CD14-positive monocyte (primary cell): Measurements from ENCODE around the gene LIPI. TPM values are rescaled to one million over a fixed set of nuclear protein-coding genes. Genes with fewer than 3 reads are reported as not detected.

Source experiments
- DNase-seq, 3 donors: peaks; one replicate each; pipeline ENCODE4 v3.0.0-alpha.2; 2011 to 2022
- H2AFZ ChIP-seq: 2 replicates; pipeline ENCODE4 v1.6.0; 2012; ENCODE audit warnings: mild to moderate bottlenecking, low read depth, low read length, inconsistent platforms; ENCODE audit not compliant: insufficient read depth, poor library complexity, severe bottlenecking
- H3K27ac ChIP-seq, 2 donors: 1 replicate in 1 of 2; 2 replicates in 1 of 2; pipeline ENCODE4 v1.5.1; 2012 to 2013; ENCODE audit warnings: low read length in 2 of 2, control low read depth in 1 of 2, inconsistent platforms in 1 of 2, low read depth in 1 of 2, mild to moderate bottlenecking in 1 of 2
- H3K27me3 ChIP-seq, 2 donors: one replicate each; pipeline versions ENCODE4 v1.6.0 to v1.6.1; 2011 to 2013; ENCODE audit warnings: low read length in 2 of 2; ENCODE audit not compliant: control insufficient read depth in 2 of 2, insufficient read depth in 2 of 2
- H3K36me3 ChIP-seq, 2 donors: replicated peaks in 1 of 2; 1 replicate in 1 of 2; 2 replicates in 1 of 2; pipeline versions ENCODE4 v1.5.1 to v1.6.1; 2012 to 2013; ENCODE audit warnings: low read length in 2 of 2, control low read depth in 1 of 2, inconsistent platforms in 1 of 2, mild to moderate bottlenecking in 1 of 2; ENCODE audit not compliant: insufficient read depth in 2 of 2, control insufficient read depth in 1 of 2
- H3K4me1 ChIP-seq, 2 donors: 1 replicate in 1 of 2; 2 replicates in 1 of 2; pipeline versions ENCODE4 v1.5.1 to v1.6.1; 2012 to 2013; ENCODE audit warnings: low read length in 2 of 2, control low read depth in 1 of 2, inconsistent platforms in 1 of 2, mild to moderate bottlenecking in 1 of 2, moderate library complexity in 1 of 2; ENCODE audit not compliant: insufficient read depth in 2 of 2, control insufficient read depth in 1 of 2
- H3K4me2 ChIP-seq: replicated peaks from 2 replicates; pipeline ENCODE3; 2012; ENCODE audit warnings: low read length, moderate library complexity, mild to moderate bottlenecking; ENCODE audit not compliant: poor library complexity, severe bottlenecking; ENCODE audit errors: extremely low read depth
- H3K4me3 ChIP-seq, 3 experiments: fragments of 200-600 bp in 1 of 3; sonication (generic) in 1 of 3; replicated peaks in 1 of 3; 1 replicate in 2 of 3; 2 replicates in 1 of 3; pipeline ENCODE4 v1.5.1; 2011 to 2013; ENCODE audit warnings: low read length in 3 of 3, mild to moderate bottlenecking in 3 of 3, control low read depth in 2 of 3, low read depth in 2 of 3, inconsistent platforms in 1 of 3, moderate library complexity in 1 of 3
- H3K79me2 ChIP-seq: 2 replicates; pipeline ENCODE4 v1.6.0; 2012; ENCODE audit warnings: mild to moderate bottlenecking, control low read depth, inconsistent platforms, low read length, moderate library complexity; ENCODE audit not compliant: insufficient read depth
- H3K9ac ChIP-seq: 2 replicates; pipeline ENCODE4 v1.6.0; 2017; ENCODE audit warnings: low read length, mild to moderate bottlenecking; ENCODE audit not compliant: insufficient read depth, poor library complexity, severe bottlenecking
- H3K9me3 ChIP-seq, 2 donors: replicated peaks in 1 of 2; 1 replicate in 1 of 2; 2 replicates in 1 of 2; pipeline versions ENCODE4 v1.5.1 to v1.6.1; 2012 to 2013; ENCODE audit warnings: low read length in 2 of 2, control low read depth in 1 of 2; ENCODE audit not compliant: control insufficient read depth in 1 of 2, insufficient read depth in 1 of 2
- H4K20me1 ChIP-seq: 2 replicates; pipeline ENCODE4 v1.6.0; 2012; ENCODE audit warnings: mild to moderate bottlenecking, low read length, control low read depth, moderate library complexity; ENCODE audit not compliant: insufficient read depth
- H3K27ac Mint-ChIP-seq, 7 donors: one replicate each; pipeline ENCODE4 v1.8.0; 2020; ENCODE audit warnings: mild to moderate bottlenecking in 7 of 7, mixed read lengths in 7 of 7, moderate library complexity in 6 of 7, inconsistent platforms in 2 of 7
- H3K27me3 Mint-ChIP-seq, 3 donors: one replicate each; pipeline ENCODE4 v1.8.0; 2021 to 2022; ENCODE audit warnings: low read depth in 3 of 3, mild to moderate bottlenecking in 3 of 3, mixed read lengths in 3 of 3, moderate library complexity in 3 of 3, inconsistent platforms in 1 of 3
- H3K36me3 Mint-ChIP-seq, 2 donors: one replicate each; pipeline ENCODE4 v1.8.0; 2020; ENCODE audit warnings: mixed read lengths in 2 of 2, inconsistent platforms in 1 of 2, mild to moderate bottlenecking in 1 of 2
- H3K4me1 Mint-ChIP-seq: one replicate; pipeline ENCODE4 v1.8.0; 2020; ENCODE audit warnings: mild to moderate bottlenecking, mixed read lengths
- H3K4me3 Mint-ChIP-seq, 2 donors: one replicate each; pipeline ENCODE4 v1.8.0; 2020; ENCODE audit warnings: mild to moderate bottlenecking in 2 of 2, mixed read lengths in 2 of 2, moderate library complexity in 1 of 2
- H3K9me3 Mint-ChIP-seq, 7 donors: one replicate each; pipeline ENCODE4 v1.8.0; 2020 to 2022; ENCODE audit warnings: mixed read lengths in 7 of 7, mild to moderate bottlenecking in 6 of 7, moderate library complexity in 6 of 7, inconsistent platforms in 2 of 7
- WGBS: methylation state at CpG from one replicate; pipeline ENCODE4 v1.1.5; 2013; ENCODE audit warnings: missing lambda C conversion rate; ENCODE audit not compliant: insufficient coverage; 5-methylcytosine and 5-hydroxymethylcytosine counted together
- intact Hi-C, 2 donors: fragments of 100-400 bp; cut with micrococcal nuclease; formaldehyde crosslinking; loops; one replicate each; pipeline versions ENCODE4 v1.15.0 to v1.15.1; 2023
- polyA plus RNA-seq, 3 donors: library from polyadenylated mRNA; depleted of rRNA in 1 of 3; unstranded in 2 of 3; stranded (reverse) in 1 of 3; fragments of 300-500 nt in 2 of 3; fragments of >200 nt in 1 of 3; fragmentation: Illumina TruSeq in 2 of 3; gene quantifications; 1 replicate in 2 of 3; 2 replicates in 1 of 3; pipeline ENCODE4 v1.2.3, GENCODE V29; 2012 to 2021
- TF ChIP-seq, protein P1 (sequence below): fragments of 200-600 bp; IDR thresholded peaks from one replicate; pipeline ENCODE4 v1.8.0; 2022; ENCODE audit warnings: antibody characterized with exemption, mild to moderate bottlenecking

LIPI gene
- polyA plus RNA-seq, 3 donors, result not detected

DNA sequence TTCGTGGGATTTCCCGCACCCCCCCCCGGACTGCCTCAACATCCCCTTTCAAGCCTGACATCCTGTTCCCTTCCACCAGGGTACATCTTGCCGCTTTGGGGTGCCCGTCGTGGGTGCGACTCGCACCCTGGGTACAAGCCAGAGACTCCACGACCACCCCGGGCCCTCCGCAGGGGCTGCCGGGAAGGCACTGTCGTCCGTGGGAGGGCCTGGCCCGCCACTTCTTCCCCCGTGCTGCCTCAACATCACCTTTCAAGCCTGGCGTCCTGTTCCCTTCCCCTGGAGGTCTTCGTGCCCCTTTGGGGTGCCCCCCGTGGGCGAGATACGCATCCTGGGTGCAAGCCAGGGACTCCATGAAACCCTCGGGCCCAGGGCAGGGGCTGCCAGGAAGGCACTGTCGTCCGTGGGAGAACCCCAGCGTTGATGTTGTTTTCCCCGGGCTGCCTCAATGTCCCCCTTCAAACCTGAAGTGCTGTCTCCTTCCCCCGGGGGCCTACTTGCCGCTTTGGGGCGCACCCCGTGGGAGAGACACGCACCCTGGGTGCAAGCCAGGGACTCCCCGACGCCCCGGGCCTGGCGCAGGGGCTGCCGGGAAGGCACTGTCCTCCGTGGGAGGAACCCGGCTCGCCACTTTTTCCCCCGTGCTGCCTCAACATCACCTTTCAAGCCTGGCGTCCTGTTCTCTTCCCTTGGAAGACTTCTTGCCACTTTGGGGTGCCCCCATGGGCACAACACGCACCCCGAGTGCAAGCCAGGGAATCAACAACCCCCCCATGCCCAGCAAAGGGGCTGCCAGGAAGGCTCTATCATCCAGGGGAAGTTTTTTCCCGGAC lies 138.6 kb downstream of the LIPI start:
- H3K27ac ChIP-seq, result no peak overlapping the region
- H3K36me3 ChIP-seq, result no peaks in the 10 kb centered on the region
- peaks cover 0 to 10% of the 10 kb centered on the region in 2 donors for H3K36me3 Mint-ChIP-seq
- no peaks in the 10 kb centered on the region for H3K27me3 ChIP-seq
- TF ChIP-seq, protein P1, sequence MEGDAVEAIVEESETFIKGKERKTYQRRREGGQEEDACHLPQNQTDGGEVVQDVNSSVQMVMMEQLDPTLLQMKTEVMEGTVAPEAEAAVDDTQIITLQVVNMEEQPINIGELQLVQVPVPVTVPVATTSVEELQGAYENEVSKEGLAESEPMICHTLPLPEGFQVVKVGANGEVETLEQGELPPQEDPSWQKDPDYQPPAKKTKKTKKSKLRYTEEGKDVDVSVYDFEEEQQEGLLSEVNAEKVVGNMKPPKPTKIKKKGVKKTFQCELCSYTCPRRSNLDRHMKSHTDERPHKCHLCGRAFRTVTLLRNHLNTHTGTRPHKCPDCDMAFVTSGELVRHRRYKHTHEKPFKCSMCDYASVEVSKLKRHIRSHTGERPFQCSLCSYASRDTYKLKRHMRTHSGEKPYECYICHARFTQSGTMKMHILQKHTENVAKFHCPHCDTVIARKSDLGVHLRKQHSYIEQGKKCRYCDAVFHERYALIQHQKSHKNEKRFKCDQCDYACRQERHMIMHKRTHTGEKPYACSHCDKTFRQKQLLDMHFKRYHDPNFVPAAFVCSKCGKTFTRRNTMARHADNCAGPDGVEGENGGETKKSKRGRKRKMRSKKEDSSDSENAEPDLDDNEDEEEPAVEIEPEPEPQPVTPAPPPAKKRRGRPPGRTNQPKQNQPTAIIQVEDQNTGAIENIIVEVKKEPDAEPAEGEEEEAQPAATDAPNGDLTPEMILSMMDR, result no peak
- H3K4me2 ChIP-seq, result no peak overlapping the region
- no peak overlapping the region for H3K9ac ChIP-seq
- no peaks in the 10 kb centered on the region for H3K4me1 Mint-ChIP-seq
- 97% methylated on average over 41 of the region's 44 CpGs for WGBS
- H3K4me3 Mint-ChIP-seq, result no peak overlapping the region
- H3K79me2 ChIP-seq, result no peaks in the 10 kb centered on the region
- H3K4me3 ChIP-seq, result no peak overlapping the region
- no peak for DNase-seq
- peaks cover 0 to 1% (median 0%) of the 10 kb centered on the region in 3 donors for H3K27me3 Mint-ChIP-seq
- H2AFZ ChIP-seq, result no peak overlapping the region
- H4K20me1 ChIP-seq, result no peaks in the 10 kb centered on the region
- H3K9me3 Mint-ChIP-seq, result peaks cover 61 to 75% (median 72%) of the 10 kb centered on the region in 7 donors
- H3K9me3 ChIP-seq, result peaks cover 74% of the 10 kb centered on the region in 2 donors
- no peaks in the 10 kb centered on the region for H3K4me1 ChIP-seq
- intact Hi-C loops, result no loop called here
- H3K27ac Mint-ChIP-seq, result no peak overlapping the region

DNA sequence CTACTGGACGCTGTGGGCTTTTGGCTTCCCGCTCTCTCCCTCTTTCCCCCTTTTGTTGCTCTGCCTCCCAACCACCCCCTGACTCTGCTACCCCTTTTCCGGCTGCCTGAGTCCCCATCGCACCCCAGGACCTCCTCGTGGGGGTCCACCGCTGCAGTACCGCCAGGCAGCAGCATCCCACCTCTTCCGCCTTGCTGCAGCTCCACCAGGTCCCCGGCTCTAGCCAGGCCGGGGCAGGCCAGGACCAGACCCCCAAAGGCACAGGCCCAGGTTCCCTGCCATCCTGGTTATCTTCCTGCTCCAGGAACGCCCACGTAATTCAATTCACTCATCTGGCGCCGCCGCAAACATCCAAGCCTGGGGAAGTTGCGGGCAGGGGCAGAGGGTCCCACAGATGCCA lies 139.8 kb downstream of the LIPI start:
- peaks cover 64 to 65% of the 10 kb centered on the region in 2 donors for H3K9me3 ChIP-seq
- intact Hi-C loops, result no loop called here
- no peak overlapping the region for H3K4me2 ChIP-seq
- H3K4me1 ChIP-seq, result no peaks in the 10 kb centered on the region
- no peaks in the 10 kb centered on the region for H3K27me3 ChIP-seq
- H3K36me3 ChIP-seq, result no peaks in the 10 kb centered on the region
- Mint-ChIP-seq H3K36me3 (peaks cover 0 to 10% of the 10 kb centered on the region in 2 donors), H3K4me3 (no peak overlapping the region), H3K4me1 (no peaks in the 10 kb centered on the region), H3K27ac (no peak overlapping the region), H3K27me3 (peaks cover 0 to 1% (median 0%) of the 10 kb centered on the region in 3 donors), H3K9me3 (peaks cover 50 to 63% (median 61%) of the 10 kb centered on the region in 7 donors)
- no peaks in the 10 kb centered on the region for H4K20me1 ChIP-seq
- H2AFZ ChIP-seq, result no peak overlapping the region
- no peak for DNase-seq
- H3K27ac ChIP-seq, result no peak overlapping the region
- 98% methylated on average over 16 of the region's 16 CpGs for WGBS
- no peaks in the 10 kb centered on the region for H3K79me2 ChIP-seq
- H3K9ac ChIP-seq, result no peak overlapping the region
- TF ChIP-seq, protein P1, result no peak
- no peak overlapping the region for H3K4me3 ChIP-seq
